Left renal cortex interstitium (tissue), 4 donors: ENCODE results near the gene DAPK1. TPM values are rescaled to one million over a fixed set of nuclear protein-coding genes. Genes with fewer than 3 reads are reported as not detected.
"Not testable (repeated sequence)": the region's sequence is repeated elsewhere in the genome, so short reads cannot be mapped to it uniquely, and the experiment has no call there.

Experiments used
- DNase-seq, 4 donors: peaks; one replicate each; pipeline ENCODE4 v3.0.0-alpha.2; 2013; ENCODE audit warnings: low read depth in 4 of 4, low spot score in 2 of 4, missing footprints in 1 of 4
- polyA plus RNA-seq, 4 donors: library from polyadenylated mRNA; unstranded; fragments of 120-200 nt; gene quantifications; one replicate each; pipeline ENCODE4 v1.2.1, GENCODE V29; 2013; ENCODE audit not compliant: insufficient read length in 4 of 4

Gene DAPK1
- polyA plus RNA-seq, 4 donors = 58.5 to 91.7 (median 75.3) TPM

DNA sequence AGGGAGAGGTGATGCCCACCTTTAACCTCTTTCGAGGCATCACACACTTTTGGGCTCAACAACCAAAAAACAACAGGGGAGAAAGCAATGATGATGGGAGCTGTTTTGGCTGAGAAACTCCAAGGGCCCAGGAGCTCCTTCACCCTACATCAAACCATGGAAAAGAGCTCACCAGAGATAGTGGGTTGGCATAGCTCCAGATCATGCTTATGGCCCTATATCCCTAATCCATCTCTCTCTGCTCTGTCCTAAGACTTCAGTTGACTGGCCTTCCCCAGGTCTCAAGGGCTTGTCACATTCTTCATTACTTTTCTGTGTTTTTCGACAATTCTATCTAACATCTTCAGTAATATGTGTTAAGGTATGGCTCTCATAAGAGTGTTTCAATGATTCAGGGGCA lies 222.5 kb downstream of the DAPK1 start:
- DNase-seq = no peak

DNA sequence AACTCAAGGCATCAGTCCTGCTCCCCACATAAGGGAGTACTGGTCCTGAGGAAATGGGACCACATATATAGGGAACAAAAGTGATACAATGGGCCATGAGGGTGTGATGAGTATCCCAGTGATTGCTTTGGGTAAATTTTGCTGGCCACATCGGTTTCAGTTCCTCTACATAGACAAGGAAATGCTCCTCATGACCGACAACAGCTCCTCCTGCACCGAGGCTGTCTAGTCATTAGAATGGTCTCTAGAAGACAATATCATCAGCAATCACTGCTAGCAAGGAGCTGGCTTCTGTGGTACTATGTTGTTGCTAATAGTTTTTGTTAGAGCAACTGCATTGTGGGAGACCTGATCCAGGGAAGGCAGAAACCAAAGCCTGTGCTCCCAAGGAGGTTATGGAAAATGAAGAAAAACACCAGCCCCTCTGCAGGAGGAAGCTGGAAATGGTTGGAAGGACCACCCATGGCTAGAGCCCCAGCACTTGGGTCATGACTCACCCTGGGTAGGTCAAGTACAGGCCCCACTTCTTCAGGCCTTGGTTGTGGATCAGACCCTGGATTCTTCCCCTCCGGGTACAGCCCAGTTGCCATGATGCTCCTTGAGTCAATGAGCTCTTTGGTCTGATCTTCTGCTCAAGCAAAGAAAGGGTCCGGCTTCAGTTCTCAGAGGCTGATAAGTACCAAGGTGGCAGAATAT lies 224.9 kb downstream of the DAPK1 start:
- no peak for DNase-seq

DNA sequence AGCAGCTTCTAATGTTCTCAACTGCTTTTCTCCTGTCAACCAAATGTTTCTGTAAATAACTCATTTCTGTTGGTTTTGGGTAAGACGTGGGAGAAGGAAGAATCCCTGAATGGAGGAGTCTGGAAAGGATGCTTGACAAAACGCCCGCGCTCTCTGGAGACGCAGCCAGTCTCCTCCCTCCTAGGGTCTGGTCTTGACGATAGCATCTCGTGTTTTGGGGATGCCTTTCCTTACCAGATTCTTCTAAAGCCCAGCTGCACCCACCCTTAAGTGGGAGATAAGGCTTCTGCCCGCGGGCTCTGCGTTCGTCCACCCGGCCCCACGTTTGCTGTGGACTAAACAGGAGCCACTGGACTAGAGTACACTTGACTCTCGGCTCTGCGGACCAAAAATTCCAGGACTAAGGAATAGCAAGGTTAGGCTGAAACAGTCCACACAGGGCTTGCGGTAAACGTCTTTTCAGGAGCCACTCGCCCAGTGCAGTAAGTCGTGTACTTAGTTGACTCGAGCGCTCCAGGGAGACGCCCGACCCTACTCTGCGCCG lies 227.8 kb downstream of the DAPK1 start:
- no peak for DNase-seq

DNA sequence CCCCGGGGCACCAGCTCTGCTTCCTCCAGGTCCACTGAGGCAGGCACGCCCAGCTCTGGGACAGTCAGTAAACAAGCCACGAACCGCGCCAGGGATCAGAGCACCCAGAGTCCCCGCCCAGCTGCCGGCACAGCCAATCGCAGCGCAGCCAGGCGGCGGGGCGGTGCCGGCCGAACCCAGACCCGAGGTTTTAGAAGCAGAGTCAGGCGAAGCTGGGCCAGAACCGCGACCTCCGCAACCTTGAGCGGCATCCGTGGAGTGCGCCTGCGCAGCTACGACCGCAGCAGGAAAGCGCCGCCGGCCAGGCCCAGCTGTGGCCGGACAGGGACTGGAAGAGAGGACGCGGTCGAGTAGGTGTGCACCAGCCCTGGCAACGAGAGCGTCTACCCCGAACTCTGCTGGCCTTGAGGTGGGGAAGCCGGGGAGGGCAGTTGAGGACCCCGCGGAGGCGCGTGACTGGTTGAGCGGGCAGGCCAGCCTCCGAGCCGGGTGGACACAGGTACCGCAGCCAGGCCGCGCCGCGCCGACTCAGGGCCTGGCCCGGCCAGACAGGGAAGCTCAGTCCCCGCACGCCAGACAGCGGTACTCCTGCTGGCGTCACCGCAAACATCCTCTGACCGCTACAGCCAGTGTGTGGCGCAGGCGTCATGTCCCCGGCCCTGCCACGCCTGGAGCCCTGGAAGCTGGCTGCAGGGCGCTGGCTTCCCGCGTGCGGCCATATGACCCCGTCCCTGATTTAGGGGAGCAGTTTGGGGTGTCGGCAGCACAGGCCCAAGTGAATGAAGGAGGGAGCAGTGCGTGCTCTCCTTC lies 228.4 kb downstream of the DAPK1 start, which contains the start of gene CTSL:
CTSL (plus strand) TSS at position 220 of the 810 bp plus-strand sequence. CDS start 1,485 bp downstream, outside the sequence.
- peak; percentile 54 to 76 (median 66) for DNase-seq

DNA sequence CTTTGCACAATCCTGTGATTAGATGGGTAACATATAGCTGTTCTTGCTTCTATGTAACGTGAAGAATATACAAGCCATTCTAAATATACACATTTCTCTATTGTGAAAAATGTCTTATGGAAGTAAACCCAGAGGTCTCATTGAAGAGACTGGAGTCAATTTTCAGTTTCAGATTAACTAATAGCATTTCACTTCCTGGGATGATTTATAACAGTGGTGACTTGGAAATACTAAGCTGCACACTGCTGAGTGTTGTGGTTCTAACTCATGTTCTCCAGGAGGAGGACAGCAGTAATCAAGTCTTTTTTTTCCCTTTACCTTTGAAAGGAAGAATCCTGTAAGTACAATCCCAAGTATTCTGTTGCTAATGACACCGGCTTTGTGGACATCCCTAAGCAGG lies 231.6 kb downstream of the DAPK1 start:
- no peak for DNase-seq

DNA sequence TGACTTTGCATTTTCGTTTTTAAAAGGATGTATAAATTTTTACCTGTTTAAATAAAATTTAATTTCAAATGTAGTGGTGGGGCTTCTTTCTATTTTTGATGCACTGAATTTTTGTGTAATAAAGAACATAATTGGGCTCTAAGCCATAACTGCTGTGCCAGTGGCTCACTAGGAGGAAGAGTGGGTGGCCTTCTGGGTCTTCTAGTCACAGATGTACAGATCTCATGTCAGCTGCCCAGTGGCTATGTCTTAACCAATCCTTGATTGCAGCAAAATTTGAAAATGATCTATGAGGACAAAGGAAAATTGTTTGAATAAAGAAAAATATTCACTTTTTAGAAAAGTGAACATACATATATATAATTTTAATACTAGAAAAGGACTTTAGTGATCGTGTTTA lies 233.7 kb downstream of the DAPK1 start:
- no peak for DNase-seq

DNA sequence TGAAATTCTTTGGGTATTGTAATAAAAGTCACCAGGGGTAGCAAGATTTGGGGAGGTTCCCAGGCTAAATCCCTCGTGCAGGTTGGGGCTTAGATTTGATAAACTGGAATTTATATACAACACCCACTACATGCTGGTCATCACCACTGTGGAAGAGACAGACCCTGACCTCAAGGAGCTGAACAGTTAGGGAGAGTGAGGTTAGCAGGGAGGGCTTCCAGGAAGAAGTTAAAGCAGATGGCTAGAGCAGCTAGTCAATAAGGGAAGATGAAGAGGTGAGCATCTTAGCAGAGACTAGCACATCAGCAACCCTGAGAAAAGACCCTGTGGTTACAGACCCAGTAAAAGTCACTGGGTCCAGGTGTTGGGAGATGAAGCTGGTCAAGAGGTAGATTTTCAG lies 234.7 kb downstream of the DAPK1 start:
- DNase-seq = no peak

DNA sequence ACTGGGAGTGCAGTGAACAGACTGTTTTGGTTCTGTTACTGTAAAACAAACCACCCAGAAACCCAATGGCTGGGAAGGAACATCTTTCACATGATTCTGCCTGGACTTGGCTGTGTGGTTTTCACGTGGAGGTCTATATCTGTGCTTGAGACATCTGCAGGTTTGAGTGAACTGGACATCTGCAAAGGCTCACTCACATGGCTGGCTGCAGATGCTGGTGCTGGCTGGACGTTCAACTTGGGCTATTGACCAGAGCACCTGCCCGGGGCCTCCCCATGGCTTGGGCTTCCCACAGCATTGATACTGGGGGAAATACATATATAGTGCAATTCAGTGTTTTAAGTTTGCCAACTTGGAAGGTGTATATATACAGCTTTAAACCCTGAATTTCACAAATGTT lies 235.1 kb downstream of the DAPK1 start:
- DNase-seq = no peak

DNA sequence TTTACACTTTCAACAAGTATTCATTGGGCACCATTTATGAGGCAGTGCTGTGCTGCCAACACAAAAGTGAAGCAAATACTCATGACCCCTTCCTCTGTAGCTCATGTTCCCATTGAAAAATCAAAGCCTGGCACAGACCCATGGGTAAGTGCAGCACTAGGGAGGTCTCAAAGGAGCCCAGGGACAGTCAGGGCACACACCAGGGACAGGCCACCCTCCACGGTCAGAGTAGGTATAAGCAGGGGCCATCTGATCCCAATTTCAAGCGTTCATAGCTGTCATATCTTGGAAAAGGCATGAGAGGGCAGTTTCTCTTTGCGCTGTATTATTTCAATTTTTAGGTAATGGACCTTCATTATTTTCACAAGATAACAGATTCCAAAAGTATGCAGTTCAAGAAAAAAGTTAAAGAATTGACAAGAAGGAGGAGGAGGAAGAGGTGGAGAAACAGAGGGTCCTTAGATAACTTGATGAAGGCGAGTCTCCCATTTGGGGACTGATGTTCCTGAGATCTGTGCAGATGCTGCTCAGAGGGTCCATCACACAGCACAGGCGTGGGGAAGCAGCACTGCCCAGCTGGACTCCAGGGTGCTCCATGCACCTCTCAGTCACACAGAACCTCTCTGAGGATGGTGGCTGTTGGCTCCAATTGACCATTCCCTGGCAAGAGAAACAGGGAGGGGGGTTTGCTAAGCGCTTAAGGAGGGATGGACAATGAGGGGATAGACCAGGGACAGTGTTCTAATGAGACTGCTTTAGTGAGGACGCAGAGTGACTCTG lies 235.8 kb downstream of the DAPK1 start:
- DNase-seq = no peak

DNA sequence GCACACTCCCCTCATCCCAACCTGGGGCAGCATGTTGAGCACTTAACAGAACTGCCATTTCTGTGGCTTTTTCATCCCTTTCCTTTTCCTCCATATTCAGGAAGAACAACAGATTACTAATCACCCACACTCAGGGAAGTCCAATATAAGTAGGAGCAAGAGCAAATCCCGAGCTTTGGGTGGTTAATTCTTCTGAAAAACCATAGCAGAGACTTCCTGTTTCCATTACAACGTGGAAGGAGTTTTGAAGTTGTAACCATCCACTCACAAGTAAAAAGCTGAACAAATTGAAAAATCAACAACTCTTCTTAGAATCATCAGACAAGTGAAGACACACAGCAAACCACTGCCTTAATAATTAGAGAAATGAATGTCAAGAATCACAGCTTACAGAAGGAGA lies 236.4 kb downstream of the DAPK1 start:
- no peak for DNase-seq

DNA sequence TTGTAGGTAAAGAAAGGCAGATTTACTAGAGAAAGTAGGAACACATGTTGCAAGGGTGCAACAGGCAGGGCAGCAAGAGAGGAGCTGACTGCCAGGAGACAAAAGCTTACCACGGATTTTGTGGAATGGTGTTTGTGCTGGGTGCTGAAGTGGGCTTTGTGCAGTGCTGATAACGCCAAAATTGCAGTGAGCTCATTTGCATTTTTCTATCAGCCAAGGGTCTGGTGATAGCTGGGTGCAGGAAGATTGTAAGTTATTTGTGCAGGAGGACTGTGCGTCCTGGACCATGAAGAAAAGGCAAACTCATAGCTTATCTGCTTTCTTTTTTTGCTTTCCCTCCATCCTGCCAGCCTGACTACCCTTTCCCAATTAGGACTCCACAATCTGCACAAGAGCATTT lies 241.9 kb downstream of the DAPK1 start:
- no peak for DNase-seq

DNA sequence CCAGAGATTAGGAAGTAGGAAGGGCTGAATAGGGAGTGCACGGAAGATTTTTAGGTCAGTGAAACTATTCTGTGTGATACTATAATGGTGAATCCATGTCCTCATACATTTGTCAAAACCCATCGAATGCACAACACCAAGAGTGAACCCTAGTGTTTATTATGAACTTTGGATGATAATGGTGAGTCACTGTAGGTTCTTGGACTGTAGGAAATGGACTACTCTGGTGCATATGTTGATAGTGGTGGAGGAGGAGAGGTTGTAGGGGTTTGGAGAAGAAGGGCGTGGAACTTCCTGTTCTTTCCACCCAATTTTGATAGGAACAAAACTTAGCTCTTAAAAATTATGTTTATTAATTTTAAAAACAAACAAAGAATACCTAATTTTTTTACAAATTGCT lies 242.5 kb downstream of the DAPK1 start:
- no peak for DNase-seq

DNA sequence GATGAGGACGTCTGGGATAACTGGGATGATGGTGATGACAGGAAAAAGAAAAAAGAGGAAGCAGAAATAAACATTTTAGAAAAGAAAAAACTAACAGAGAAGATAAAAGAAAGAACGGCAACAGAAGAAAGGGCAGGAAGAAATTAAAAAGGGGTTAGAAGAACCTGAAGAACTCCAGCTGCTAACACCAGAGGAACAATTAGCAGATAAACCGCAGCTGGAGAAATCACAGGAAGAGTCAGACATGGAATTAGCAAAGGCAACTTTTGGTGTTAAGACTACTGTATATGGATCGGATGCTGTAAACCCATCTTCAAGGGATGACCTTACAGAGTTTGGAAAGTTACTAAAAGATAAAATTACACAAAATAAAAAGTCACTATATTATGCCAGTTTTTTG lies 243.7 kb downstream of the DAPK1 start:
- DNase-seq = no peak

DNA sequence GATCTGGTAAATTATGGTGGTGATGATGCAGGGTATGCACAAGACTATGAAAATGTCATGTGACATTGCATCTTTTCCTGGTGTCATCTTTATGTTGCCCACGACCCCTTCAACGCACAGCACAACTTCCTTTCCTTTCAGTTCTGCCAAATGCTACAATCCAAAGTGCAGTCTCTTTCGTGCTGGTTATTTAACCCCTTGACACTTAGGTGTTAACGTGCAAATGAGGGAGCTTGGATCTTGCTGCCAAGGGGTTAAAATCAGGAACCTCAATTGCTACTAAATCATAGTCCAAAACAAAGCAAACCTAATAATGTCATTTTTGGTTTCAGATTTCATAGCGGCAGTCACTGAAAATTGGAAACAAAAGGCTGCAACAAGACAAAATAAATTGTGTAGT lies 244.2 kb downstream of the DAPK1 start:
- DNase-seq = no peak

DNA sequence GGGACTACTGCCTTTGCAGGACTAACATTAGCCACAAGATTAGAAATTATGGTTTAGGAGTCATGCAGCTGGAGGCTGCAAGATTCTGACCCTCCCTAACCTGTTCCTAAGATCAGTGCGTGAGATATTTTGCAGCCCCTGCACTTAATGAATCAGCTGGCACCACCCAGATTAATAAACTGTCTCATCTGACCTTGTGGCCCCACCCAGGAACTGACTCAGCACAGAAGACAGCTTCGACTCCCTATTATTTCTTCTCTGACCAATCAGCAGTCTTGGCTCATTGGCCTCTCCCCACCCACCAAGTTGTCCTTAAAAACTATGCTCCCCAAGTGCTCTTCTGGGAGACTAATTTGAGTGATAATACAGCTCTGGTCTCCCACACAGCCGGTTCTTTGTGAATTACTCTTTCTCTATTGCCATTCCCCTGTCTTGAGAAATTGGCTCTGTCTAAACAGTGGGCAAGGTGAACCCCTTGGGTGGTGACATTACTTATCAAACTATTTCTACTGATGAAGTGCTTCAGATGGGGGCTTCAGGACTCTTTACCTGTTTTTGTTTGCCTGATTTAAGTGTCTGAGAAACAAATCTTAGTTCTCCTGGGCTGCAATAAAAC lies 245.3 kb downstream of the DAPK1 start:
- DNase-seq = no peak

DNA sequence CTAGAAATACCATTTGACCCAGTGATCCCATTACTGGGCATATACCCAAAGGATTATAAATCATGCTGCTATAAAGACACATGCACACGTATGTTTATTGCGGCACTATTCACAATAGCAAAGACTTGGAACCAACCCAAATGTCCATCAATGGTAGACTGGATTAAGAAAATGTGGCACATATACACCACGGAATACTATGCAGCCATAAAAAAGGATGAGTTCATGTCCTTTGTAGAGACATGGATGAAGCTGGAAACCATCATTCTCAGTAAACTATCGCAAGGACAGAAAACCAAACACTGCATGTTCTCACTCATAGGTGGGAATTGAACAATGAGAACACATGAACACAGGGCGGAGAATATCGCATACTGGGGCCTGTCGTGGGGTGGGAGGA lies 246.6 kb downstream of the DAPK1 start:
- not testable (repeated sequence) for DNase-seq

DNA sequence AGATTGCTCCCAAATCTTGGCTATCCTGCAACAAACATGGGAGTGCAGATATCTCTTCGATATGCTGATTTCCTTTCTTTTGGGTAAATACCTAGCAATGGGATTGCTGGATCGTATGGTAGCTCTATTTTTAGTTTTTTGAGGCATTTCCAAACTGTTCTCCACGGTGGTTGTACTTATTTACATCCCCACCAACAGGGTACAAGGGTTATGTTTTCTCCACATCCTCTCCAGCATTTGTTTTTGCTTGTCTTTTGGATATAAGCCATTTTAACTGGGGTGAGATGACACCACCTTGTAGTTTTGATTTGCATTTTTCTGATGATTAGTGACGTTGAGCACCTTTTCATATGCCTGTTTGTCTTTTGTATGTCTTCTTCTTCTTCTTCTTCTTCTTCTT lies 248.5 kb downstream of the DAPK1 start:
- no peak for DNase-seq

DNA sequence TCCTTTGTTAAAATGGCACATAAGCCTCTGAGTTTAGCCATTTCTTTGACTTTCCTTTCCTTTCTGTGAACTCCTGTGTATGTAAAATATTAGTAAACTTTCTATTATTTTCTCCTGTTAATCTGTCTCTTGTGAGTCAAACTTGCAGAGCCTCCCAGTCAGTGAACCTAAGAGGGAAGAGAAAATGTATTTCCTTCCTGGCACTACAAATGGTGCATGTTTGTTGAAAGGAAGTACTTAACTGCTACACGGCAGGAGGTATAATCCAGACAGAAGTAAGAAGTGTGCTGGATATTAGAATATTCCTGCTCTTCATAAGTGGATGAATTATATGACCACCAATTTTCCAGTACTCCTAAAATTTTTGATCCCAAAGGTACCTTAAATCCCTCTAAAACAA lies 251.2 kb downstream of the DAPK1 start:
- DNase-seq = no peak

DNA sequence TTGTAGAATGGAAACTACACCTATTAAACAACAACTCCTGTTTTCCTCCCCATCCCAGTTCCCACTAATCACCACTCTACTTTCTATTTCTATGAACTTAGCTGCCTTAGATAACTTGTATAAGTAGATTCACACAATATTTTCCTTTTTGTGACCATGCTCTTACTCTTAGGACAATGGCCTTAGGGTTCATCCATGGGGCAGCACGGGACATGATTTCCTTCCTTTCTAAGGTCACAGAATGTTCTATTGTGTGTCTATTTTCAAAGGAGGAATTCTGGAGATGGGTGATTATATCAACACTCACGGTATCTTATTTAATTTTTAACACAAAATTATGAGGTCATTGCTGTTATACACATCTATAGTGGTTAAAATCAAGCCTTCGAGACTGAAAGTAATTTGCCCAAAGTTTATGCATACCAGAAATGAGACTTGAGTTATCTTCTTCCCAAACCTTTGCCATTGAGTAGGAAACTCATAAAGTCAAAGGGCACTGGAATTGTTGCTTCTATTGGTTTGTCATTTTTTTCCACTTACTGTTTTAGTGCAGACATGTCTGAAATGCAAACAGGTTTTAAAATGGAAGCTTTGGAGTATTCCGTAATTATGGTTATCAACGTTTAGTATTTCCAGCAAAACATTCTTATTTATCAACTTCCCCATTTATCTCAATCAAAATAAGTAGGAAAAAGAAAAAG lies 251.8 kb downstream of the DAPK1 start:
- DNase-seq = no peak

DNA sequence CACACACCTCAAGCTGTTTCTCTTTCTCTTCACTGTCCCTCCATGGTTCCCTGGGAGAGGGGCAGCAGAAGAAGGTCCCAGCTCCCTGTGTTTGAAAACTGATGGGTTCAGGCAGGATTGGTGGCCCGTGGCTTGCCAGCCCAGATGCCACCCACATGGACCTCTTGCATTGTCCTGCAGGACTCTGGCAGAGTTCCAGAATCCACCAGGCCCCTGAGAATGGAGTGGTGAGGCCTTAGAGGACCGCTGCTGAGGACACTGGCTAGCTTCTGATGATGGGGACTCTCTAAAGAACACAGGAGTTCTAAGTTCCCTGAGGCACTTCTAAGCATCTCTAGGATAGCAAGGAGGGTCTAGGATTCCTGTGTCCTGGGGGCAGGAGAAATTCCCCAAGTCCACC lies 253.1 kb downstream of the DAPK1 start:
- no peak for DNase-seq
